ENCODE data around the gene PPRC1.

The PPRC1 gene

GRCh38 chr10:102150970-102151773 is 18.3 kb downstream of the PPRC1 start:
- DNase-seq: no peak

GRCh38 chr10:102151774-102152544 is 19.1 kb downstream of the PPRC1 start, which contains the start of gene NOLC1:
NOLC1 (plus strand) TSS chr10:102152389; CDS start chr10:102152411, 22 bp downstream.
- peak; percentile 97 to 98 (median 98) for DNase-seq

DNA sequence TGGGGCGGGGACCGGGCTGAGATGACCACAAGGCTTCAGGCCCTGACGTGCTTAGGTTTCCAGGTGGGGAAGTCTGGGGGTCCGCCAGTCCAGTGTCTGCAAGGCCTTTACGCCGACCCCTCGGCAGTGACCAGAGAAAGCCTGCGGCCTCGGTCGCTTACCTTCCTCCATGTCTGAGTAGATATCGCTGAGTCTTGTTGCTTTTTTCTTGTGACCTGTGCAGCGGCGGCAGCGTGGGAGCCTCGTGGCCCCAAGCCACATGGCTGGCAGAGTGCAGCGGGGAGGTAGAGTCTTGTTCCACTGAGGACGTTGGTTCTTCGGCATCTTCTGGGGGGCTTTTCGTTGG is 19.7 kb downstream of the PPRC1 start:
- DNase-seq: peak in 2 of 3 donors; percentile 38 to 53

- no peak for DNase-seq
Observed at GRCh38 chr10:102153093-102153620, 20.3 kb downstream of the PPRC1 start.

GRCh38 chr10:102154466-102155116 is 21.8 kb downstream of the PPRC1 start:
- DNase-seq: no peak

- no peak for DNase-seq
Observed at GRCh38 chr10:102157224-102157623, 24.4 kb downstream of the PPRC1 start.

- DNase-seq: no peak
Observed at GRCh38 chr10:102159051-102159597, 26.3 kb downstream of the PPRC1 start.

DNA sequence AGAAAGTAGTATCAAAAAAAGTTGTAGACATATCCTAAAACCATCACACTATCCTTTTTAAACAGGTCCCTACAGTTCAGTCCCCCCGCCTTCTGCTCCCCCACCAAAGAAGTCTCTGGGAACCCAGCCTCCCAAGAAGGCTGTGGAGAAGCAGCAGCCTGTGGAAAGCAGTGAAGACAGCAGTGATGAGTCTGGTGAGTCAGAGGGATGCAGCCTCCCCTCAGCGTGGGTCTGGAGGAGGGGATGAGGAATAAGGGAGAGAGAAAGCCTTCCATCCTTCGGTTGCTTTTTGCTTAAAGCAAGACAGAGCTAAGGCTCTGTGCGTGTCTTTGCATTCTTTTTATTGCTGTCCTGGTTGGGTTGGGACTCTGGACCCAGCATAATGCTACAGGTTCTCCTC is 27.0 kb downstream of the PPRC1 start:
- DNase-seq: no peak

DNA sequence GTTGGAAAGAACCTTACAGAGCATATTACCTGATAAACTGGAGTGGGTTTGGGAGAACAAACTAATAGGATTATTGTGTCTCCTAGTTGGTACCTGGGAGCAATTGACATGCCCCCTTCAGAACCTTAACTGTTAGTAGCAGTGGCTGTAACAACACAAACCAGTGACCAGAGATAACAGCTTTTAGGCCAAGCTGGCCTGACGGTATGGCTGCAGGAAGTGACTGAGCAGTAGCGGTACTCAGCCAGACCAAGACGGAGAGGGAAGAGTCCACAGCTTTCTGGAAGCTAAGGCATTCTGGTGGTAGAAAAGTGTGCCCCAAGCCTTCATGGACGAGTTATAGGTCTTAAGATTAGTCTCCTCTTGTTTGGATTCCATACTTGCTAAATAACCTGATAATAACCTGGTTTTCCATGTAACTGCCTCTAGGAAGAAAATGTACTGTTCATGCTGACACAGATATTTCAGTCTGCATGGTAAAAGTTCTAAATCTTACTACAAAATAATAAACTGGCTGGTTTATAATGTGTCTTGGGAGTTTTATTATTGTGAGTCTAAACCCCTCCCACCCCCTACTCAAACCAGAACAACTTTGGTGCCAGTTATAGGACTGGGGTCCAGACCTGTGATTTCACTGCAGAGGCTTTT is 30.6 kb downstream of the PPRC1 start:
- no peak for DNase-seq

- DNase-seq: no peak
Observed at GRCh38 chr10:102167861-102168260, 35.0 kb downstream of the PPRC1 start.

- no peak for DNase-seq
Observed at GRCh38 chr10:102170602-102171001, 37.8 kb downstream of the PPRC1 start.

GRCh38 chr10:102172288-102172687 is 39.4 kb downstream of the PPRC1 start:
- no peak for DNase-seq

GRCh38 chr10:102175415-102175814 is 42.6 kb downstream of the PPRC1 start:
- peak in 1 of 3 donors; percentile 21 for DNase-seq

GRCh38 chr10:102184606-102185005 is 51.8 kb downstream of the PPRC1 start:
- no peak for DNase-seq

DNA sequence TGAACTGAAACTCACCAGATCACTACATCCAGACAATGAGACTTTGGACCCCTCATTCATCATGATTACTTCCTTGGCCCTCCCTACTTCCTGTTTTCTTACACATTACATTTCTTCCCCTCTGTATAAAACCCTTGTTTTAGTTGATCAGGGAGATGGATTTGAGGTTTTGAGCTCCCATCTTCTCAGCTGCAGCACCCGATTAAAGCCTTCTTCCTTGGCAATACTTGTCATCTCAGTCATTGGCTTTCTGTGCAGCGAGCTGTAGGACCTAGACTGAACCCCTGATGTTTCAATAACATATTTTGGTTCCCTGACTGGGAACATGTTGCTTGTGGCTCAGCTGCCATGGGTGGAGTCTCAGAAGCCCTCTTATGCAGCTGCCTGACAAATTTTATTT is 52.4 kb downstream of the PPRC1 start:
- no peak for DNase-seq

- no peak for DNase-seq
Observed at GRCh38 chr10:102185811-102186527, 53.1 kb downstream of the PPRC1 start.

- no peak for DNase-seq
Observed at GRCh38 chr10:102188298-102188940, 55.6 kb downstream of the PPRC1 start.

DNA sequence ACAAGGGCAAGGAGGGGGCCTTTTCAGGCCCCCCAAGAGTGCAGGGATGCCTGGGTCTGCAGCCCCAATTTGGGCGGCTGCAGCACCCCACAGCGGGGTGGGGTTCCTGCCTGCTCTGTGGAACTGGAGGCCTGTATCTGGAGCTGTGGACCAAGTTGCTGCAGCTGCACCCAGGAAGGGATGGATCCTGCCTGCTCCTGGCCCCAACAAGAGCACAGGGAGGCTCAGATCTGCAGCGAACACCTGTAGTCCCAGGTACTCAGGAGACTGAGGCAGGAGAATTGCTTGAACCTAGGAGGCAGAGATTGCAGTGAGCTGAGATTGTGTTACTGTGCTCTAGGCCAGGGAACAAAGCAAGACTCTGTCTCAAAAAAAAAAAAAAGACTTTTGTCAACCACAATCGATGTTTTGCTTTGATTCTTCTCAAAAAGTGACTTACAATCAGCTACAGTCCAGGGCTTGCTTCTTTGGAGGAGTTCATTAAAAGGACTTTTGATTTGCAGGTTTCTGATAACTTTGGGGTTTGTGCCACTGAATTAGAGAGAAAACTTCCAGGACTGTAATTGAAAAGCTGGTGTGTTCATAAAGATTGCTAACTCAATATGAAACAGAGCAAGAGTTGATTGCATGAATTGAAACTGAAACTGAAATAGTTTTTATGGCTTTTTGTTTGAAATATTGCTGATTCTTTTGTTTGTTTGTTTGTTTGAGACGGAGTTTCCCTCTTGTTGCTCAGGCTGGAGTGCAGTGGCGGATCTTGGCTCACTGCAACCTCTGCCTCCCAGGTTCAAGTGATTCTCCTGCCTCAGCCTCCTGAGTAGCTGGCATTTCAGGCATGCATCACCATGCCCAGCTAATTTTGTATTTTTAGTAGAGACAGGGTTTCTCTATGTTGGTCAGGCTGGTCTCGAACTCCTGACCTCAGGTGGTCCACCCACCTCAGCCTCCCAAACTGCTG is 56.4 kb downstream of the PPRC1 start:
- peak; percentile 17 to 69 (median 52) for DNase-seq

GRCh38 chr10:102191956-102192355 is 59.1 kb downstream of the PPRC1 start:
- no peak for DNase-seq

- peak; percentile 31 to 54 (median 44) for DNase-seq
Observed at GRCh38 chr10:102195296-102195870, 62.5 kb downstream of the PPRC1 start.

Measured in suppressor macrophage treated with lipopolysaccharide for 1 hour (primary cell).